Measurements from ENCODE around the gene CASZ1. TPM values are rescaled to one million over a fixed set of nuclear protein-coding genes. Genes with fewer than 3 reads are reported as not detected.

CASZ1 gene
- total RNA-seq, 1 donor from 2014 or later = 4.0 TPM

GRCh38 chr1:10756842-10757241, 39.6 kb downstream of the CASZ1 start:
- H3K79me2 ChIP-seq (ENCODE audit: insufficient read depth, low read length) = no peaks in the 10 kb centered on the region
- H3K36me3 ChIP-seq (ENCODE audit: insufficient read depth, low read length) = no peaks in the 10 kb centered on the region
- H3K9me3 ChIP-seq (ENCODE audit: insufficient read depth, low read depth, low read length) = no peaks in the 10 kb centered on the region
- FAIRE-seq (no peak), DNase-seq (ENCODE audit: low read depth) (no peak)
- TF ChIP-seq, protein P1, sequence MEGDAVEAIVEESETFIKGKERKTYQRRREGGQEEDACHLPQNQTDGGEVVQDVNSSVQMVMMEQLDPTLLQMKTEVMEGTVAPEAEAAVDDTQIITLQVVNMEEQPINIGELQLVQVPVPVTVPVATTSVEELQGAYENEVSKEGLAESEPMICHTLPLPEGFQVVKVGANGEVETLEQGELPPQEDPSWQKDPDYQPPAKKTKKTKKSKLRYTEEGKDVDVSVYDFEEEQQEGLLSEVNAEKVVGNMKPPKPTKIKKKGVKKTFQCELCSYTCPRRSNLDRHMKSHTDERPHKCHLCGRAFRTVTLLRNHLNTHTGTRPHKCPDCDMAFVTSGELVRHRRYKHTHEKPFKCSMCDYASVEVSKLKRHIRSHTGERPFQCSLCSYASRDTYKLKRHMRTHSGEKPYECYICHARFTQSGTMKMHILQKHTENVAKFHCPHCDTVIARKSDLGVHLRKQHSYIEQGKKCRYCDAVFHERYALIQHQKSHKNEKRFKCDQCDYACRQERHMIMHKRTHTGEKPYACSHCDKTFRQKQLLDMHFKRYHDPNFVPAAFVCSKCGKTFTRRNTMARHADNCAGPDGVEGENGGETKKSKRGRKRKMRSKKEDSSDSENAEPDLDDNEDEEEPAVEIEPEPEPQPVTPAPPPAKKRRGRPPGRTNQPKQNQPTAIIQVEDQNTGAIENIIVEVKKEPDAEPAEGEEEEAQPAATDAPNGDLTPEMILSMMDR (IDR thresholded peaks at IDR 0.05; ENCODE audit: insufficient read depth, low read depth, low read length) = no peak
- no peak for TF ChIP-seq EZH2 (IDR thresholded peaks at IDR 0.05; ENCODE audit: insufficient read depth, low read length)
- no peak overlapping the region for H3K27ac Mint-ChIP-seq (ENCODE audit: unreplicated experiment)
- no peaks in the 10 kb centered on the region for H4K20me1 ChIP-seq (ENCODE audit: insufficient read depth, low read length)
- H2AFZ ChIP-seq (ENCODE audit: low read depth, low read length) = no peak overlapping the region
- no peak overlapping the region for H3K4me3 ChIP-seq (ENCODE audit: insufficient read depth, low read depth, low read length)
- H3K27me3 ChIP-seq (ENCODE audit: insufficient read depth, low read length) = no peaks in the 10 kb centered on the region
- H3K27me3 Mint-ChIP-seq (ENCODE audit: low read depth, unreplicated experiment) = peaks cover 40% of the 10 kb centered on the region
- no peak overlapping the region for H3K9ac ChIP-seq (ENCODE audit: low read length)
- no peak overlapping the region for H3K27ac ChIP-seq (ENCODE audit: low read depth, low read length)
- H3K4me1 Mint-ChIP-seq (ENCODE audit: low read depth, unreplicated experiment) = no peaks in the 10 kb centered on the region
- no peak overlapping the region for H3K4me3 Mint-ChIP-seq (ENCODE audit: unreplicated experiment)
- no peak overlapping the region for H3K4me2 ChIP-seq (ENCODE audit: low read length)
- H3K36me3 Mint-ChIP-seq (ENCODE audit: low read depth, unreplicated experiment) = no peaks in the 10 kb centered on the region
- no peaks in the 10 kb centered on the region for H3K4me1 ChIP-seq (ENCODE audit: insufficient read depth, low read length)
- H3K9me3 Mint-ChIP-seq (ENCODE audit: unreplicated experiment) = peaks cover 1% of the 10 kb centered on the region

DNA sequence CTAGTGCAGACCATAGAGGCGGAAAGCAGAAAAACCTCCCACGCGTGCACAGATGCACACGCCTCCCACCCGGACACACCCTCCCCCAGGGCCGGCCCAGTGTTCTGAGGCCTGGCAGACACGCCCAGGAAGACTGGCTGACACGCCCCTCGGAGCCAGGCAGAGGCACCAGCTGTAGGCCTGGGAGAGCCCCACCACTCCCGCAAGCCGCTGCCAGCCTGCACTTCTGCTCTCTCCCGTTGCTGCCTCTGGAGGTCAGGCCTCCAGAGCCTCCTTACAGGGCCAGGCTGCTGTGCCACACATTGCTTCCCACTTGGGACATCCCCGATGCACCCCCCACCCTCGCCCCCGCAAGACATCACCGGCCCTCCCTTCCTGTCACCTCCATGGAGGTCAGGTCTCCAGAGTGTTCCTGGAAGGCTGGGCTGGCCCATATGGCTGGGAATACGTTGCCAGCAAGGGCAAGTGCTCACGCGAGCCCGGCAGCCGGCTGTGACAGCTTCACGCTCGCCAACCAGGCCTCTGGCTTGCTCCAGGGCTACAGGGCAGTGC, 40.4 kb downstream of the CASZ1 start:
- H3K27ac ChIP-seq (ENCODE audit: low read depth, low read length) = no peak overlapping the region
- no peak overlapping the region for H2AFZ ChIP-seq (ENCODE audit: low read depth, low read length)
- peaks cover 41% of the 10 kb centered on the region for H3K27me3 Mint-ChIP-seq (ENCODE audit: low read depth, unreplicated experiment)

More for the DNA sequence above, 40.4 kb downstream of the CASZ1 start:
- Mint-ChIP-seq H3K9me3 (ENCODE audit: unreplicated experiment) (peaks cover 3% of the 10 kb centered on the region), H3K27ac (ENCODE audit: unreplicated experiment) (no peak overlapping the region), H3K4me1 (ENCODE audit: low read depth, unreplicated experiment) (no peaks in the 10 kb centered on the region), H3K4me3 (ENCODE audit: unreplicated experiment) (no peak overlapping the region), H3K36me3 (ENCODE audit: low read depth, unreplicated experiment) (no peaks in the 10 kb centered on the region)
- Histone ChIP-seq H4K20me1 (ENCODE audit: insufficient read depth, low read length) (no peaks in the 10 kb centered on the region), H3K9me3 (ENCODE audit: insufficient read depth, low read depth, low read length) (no peaks in the 10 kb centered on the region), H3K36me3 (ENCODE audit: insufficient read depth, low read length) (no peaks in the 10 kb centered on the region), H3K4me2 (ENCODE audit: low read length) (no peak overlapping the region), H3K4me3 (ENCODE audit: insufficient read depth, low read depth, low read length) (no peak overlapping the region), H3K27me3 (ENCODE audit: insufficient read depth, low read length) (peaks cover 2% of the 10 kb centered on the region), H3K79me2 (ENCODE audit: insufficient read depth, low read length) (no peaks in the 10 kb centered on the region), H3K9ac (ENCODE audit: low read length) (no peak overlapping the region), H3K4me1 (ENCODE audit: insufficient read depth, low read length) (no peaks in the 10 kb centered on the region)
- no peak for TF ChIP-seq EZH2 (IDR thresholded peaks at IDR 0.05; ENCODE audit: insufficient read depth, low read length)
- TF ChIP-seq, protein P1 (IDR thresholded peaks at IDR 0.05; ENCODE audit: insufficient read depth, low read depth, low read length) = no peak
- FAIRE-seq = no peak
- DNase-seq (ENCODE audit: low read depth) = no peak
